ENCODE results near the gene FLT1. TPM values are rescaled to one million over a fixed set of nuclear protein-coding genes. Genes with fewer than 3 reads are reported as not detected.

Gene FLT1, protein sequence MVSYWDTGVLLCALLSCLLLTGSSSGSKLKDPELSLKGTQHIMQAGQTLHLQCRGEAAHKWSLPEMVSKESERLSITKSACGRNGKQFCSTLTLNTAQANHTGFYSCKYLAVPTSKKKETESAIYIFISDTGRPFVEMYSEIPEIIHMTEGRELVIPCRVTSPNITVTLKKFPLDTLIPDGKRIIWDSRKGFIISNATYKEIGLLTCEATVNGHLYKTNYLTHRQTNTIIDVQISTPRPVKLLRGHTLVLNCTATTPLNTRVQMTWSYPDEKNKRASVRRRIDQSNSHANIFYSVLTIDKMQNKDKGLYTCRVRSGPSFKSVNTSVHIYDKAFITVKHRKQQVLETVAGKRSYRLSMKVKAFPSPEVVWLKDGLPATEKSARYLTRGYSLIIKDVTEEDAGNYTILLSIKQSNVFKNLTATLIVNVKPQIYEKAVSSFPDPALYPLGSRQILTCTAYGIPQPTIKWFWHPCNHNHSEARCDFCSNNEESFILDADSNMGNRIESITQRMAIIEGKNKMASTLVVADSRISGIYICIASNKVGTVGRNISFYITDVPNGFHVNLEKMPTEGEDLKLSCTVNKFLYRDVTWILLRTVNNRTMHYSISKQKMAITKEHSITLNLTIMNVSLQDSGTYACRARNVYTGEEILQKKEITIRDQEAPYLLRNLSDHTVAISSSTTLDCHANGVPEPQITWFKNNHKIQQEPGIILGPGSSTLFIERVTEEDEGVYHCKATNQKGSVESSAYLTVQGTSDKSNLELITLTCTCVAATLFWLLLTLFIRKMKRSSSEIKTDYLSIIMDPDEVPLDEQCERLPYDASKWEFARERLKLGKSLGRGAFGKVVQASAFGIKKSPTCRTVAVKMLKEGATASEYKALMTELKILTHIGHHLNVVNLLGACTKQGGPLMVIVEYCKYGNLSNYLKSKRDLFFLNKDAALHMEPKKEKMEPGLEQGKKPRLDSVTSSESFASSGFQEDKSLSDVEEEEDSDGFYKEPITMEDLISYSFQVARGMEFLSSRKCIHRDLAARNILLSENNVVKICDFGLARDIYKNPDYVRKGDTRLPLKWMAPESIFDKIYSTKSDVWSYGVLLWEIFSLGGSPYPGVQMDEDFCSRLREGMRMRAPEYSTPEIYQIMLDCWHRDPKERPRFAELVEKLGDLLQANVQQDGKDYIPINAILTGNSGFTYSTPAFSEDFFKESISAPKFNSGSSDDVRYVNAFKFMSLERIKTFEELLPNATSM (N-terminal part only)
- 10 to 100 TPM in 1 of 3 donors, 1 to 10 TPM in 2; 6.3 to 31.8 (median 6.6) TPM for polyA plus RNA-seq

DNA sequence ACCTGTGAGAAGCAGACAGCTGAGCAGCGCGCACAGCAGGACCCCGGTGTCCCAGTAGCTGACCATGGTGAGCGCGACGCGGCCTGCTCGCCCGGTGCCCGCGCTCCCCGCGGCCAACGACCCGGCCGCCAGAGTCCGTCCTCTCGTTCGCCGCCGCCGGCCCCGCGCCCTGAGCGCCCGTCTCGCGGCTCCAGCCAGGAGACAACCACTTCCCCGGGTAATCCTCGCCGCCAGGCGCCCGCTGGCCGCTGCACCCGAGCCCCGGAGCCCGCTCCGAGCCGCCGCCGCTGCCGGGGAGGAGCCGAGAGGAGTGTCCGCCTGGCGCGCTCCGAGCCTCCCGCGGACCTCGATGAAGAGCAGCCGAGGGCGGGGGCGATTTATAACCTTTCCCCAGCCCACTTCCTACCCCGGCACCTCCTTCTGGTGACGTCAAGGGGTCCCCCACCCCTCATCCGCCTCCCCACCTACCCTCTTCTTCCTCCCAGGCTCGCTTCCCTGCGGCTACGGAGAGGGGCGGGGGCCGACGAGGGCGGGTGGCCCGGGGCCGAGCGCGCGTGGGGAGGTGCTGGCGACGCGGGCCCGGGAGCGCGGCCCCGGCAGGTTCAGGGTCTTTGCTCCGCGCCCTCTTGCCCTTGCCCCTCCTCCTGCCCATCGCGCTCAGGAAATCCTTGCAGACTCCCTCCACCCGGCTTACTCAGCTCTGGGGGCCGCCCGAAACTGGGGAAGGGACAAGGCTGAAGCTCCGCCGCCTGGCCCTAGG is at the start of gene FLT1:
FLT1 (minus strand) TSS at position 351 of the 760 bp plus-strand sequence; CDS start at position 66, 285 bp downstream.
- 0 to 1% (median 0%) methylated on average over 64 to 84 of the region's 84 CpGs for WGBS, 3 donors
- no peak within 1 kb of the TSS for H3K27ac ChIP-seq (ENCODE audit: low read depth, low read length)

GRCh38 chr13:28544026-28544425 is 49.1 kb upstream of the FLT1 start:
- H3K27ac ChIP-seq (ENCODE audit: low read depth, low read length): no peak overlapping the region
- WGBS, 3 donors: 79 to 85% (median 82%) methylated on average over 1 of the region's 1 CpG

- WGBS, 3 donors: 84 to 95% (median 92%) methylated on average over 4 of the region's 4 CpGs
- H3K27ac ChIP-seq (ENCODE audit: low read depth, low read length): no peak overlapping the region
Measured at GRCh38 chr13:28542804-28543203, 47.9 kb upstream of the FLT1 start.

- H3K27ac ChIP-seq (ENCODE audit: low read depth, low read length): no peak overlapping the region
- 75 to 87% (median 77%) methylated on average over 2 of the region's 2 CpGs for WGBS, 3 donors
Measured at GRCh38 chr13:28541966-28542365, 47.0 kb upstream of the FLT1 start.

DNA sequence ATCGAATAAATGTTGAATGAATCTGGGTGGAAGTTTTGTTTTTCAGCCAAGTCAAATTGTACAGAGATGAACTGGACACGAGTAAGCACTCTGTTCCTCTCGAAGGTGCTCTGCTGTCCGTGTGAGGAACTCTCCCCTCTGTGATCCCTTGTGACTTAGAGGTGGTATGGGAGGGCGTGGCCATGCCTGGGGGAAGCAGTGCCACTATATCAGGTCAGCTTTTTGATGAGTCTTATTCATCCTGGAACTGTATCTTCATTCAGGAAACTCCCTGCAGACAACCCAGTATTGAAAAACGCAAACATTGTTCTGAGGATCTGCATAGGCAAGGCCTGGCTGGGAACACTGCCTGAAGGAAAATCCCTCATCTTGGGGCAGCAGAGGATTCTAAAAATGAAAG is 45.7 kb upstream of the FLT1 start:
- no peak overlapping the region for H3K27ac ChIP-seq (ENCODE audit: low read depth, low read length)
- WGBS, 3 donors: 61 to 65% (median 65%) methylated on average over 6 of the region's 6 CpGs

DNA sequence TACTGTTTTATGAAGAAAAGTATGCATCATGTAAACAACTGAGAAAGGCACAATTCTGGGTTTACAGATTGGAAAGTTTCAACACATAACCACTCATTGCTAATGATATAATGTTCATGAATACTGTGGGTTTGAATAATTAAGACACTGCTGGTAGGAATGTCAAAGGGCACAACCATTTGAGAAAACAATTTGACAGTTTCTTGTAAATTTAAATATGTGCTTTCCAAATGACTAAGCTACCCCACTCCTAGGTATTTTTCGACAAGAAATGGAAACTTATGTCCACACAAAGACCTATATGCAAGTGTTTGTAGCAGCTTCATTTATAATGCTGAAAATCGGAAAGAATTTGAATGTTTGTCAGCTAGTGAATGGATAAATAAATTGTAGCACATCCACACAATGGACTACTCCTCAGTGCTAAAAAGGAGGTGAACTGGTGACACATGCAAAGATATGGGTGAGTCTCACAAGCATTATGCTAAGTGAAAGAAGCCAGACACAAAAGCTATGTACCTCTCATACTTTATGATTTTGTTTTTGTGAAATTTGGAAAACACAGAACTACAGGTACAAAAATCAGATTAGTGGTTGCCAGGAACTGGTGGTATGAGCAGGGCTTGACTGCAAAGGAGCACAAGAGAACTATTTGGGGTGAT is 44.8 kb upstream of the FLT1 start:
- WGBS, 3 donors: 80 to 88% (median 83%) methylated on average over 2 of the region's 2 CpGs
- no peak overlapping the region for H3K27ac ChIP-seq (ENCODE audit: low read depth, low read length)

DNA sequence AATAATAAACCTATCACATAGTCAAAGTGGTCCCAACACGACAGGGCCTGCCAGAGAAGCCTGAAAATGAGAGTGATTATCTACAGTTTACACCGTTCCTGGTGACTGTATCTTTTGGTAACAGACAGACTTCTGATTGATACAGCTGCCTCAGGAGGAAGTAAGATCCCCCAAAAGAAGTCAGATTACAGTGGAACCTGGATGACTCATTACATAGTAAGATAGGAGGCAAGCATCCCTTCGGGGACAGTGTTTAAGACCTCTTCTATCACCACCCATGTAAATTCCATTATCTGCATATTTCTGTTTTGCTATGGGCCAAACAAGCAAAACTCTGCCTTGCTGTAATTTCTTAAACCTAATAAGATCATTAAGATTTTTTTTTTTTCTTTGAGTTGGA is 44.0 kb upstream of the FLT1 start:
- whole genome bisulfite sequencing, 3 donors: 57 to 76% (median 66%) methylated on average over 3 of the region's 3 CpGs
- no peak overlapping the region for H3K27ac ChIP-seq (ENCODE audit: low read depth, low read length)

DNA sequence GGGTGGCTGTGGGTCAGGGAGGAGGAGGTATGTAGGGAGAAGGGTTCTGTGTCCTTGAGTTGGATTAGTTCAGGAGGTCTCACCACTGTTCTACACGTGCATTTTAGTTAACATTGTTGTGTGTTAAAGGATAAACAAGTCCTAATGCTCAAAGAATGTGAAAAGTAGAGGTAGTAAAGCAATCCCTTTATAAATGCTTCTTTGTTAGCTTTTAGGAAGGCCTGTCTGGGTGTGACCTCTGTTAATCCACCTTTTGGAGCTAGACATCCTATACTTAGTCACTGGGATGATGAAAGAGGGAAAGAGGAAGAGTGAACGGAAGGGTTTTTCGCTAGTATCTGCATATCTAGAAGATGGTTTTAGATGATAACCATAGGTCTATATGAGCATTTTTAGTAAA is 42.2 kb upstream of the FLT1 start:
- WGBS, 3 donors: 40 to 64% (median 51%) methylated on average over 3 of the region's 3 CpGs
- no peak overlapping the region for H3K27ac ChIP-seq (ENCODE audit: low read depth, low read length)

GRCh38 chr13:28536371-28536770 is 41.4 kb upstream of the FLT1 start:
- 74 to 86% (median 85%) methylated on average over 3 of the region's 3 CpGs for WGBS, 3 donors
- no peak overlapping the region for H3K27ac ChIP-seq (ENCODE audit: low read depth, low read length)

DNA sequence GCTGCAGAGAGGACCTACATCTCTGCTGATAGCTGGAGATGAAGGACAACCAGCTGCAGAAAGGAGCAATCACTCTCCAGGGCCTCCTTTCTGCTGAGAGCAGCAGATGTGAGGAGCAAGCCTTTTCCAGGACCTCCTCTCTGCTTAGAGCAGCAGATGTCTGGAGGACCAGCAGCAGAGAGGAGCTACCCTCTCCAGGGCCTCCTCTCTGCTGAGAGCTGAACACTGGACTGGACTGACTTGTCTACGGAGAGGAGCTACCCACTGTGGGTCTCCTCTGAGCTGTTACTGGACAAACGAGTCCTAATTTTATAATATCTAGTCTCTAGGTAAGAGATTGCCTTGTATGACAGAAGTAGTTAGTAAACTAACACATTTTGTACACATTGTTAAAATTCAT is 40.8 kb upstream of the FLT1 start:
- 69 to 91% (median 87%) methylated on average over 2 of the region's 2 CpGs for WGBS, 3 donors
- H3K27ac ChIP-seq (ENCODE audit: low read depth, low read length): no peak overlapping the region

- H3K27ac ChIP-seq (ENCODE audit: low read depth, low read length): no peak overlapping the region
- 82 to 96% (median 95%) methylated on average over 2 to 5 of the region's 5 CpGs for WGBS, 3 donors
Measured at GRCh38 chr13:28534801-28535200, 39.9 kb upstream of the FLT1 start.

DNA sequence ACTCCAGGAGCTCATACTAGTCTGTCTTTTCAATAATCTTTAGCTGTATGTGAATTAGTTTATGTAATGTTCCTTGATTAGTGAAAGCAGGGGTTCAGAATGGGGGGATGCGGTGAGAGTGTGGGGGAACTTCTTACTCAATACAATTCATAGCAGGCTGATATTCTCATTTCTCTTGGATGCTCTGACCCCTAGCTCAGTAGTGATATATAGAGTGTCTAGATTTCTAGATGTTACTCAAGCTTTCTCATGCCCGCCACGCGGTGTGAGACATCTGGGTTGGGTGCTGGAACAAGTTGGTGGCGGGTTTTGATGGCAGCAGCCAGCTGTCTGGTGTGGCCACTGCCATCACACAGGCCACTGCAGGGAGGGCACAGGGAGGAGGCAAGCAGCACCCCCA is 39.3 kb upstream of the FLT1 start:
- 69 to 71% (median 70%) methylated on average over 5 of the region's 5 CpGs for WGBS, 3 donors
- no peak overlapping the region for H3K27ac ChIP-seq (ENCODE audit: low read depth, low read length)

DNA sequence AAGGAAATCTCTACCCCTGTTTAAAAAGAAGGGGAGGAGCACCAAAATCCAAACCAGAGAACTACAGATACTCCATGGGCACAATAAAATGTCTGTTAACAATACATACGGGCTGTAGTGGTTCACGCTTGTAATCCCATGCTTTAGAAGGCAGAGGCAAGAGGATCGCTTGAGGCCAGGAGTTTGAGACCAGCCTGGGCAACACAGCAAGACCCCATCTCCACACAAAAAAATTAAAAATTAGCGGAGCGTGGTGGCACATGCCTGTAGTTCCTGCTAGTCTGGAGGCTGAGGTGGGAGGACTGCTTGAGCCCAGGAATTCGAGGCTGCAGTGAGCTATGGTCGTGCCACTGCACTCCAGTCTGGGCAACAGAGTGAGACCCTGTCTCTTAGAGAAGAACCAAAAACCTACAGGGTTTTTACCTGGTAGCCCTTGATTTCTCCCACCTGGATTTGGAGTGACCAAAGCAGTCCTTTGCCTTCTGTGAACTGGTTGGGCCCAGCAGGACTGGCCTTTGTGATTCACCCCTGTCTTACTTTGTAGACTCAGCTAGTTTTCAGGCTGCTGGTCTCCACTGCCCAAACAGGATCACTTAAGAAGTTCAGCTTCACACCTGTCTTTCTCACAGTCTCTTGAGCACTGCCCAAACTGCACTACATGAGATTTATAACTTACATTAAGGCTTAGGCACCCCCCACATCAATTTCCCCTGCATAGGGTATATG is 38.7 kb upstream of the FLT1 start:
- WGBS, 3 donors: 86 to 96% (median 90%) methylated on average over 7 of the region's 7 CpGs
- H3K27ac ChIP-seq (ENCODE audit: low read depth, low read length): no peak overlapping the region

GRCh38 chr13:28533125-28533436 is 38.2 kb upstream of the FLT1 start:
- no peak overlapping the region for H3K27ac ChIP-seq (ENCODE audit: low read depth, low read length)
- 9 to 18% (median 16%) methylated on average over 10 of the region's 10 CpGs for WGBS, 3 donors

DNA sequence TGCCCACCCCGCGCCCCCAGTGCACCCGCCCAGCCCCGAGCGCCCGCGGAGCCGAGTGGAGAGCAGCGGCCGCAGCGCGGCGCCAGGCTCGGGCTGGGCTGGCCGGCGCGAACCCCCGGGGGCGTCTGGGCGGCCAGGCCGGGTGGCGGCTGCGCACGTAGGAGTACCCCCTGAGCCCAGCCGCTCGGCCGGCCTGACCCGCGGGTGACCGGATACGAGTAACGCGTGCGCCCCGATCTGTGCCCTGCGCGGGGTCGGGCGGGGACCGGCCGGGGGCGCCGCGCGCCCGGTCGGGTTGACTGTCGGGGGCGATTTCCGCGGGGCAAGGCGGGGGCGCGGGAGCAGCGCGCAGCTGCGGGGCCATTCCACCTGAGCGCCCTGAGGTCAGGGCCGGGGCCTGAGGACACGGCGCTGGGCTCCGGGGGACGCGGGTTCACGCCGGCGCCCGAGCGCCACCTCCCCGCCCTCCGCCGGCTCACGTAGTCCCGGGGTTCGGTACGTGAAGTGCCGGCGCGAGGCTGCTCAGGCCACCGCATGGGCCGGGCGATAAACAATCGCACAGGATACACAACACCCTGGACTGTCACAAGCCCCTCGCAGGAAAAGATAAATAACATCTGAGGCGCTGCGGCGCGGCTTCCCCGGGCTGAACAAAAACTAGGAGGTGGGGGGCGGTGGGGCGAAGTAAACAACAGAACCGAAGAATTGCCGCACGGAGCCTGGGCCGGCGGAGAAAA is 37.6 kb upstream of the FLT1 start:
- 2% methylated on average over 63 to 96 of the region's 96 CpGs for WGBS, 3 donors
- H3K27ac ChIP-seq (ENCODE audit: low read depth, low read length): no peak overlapping the region

DNA sequence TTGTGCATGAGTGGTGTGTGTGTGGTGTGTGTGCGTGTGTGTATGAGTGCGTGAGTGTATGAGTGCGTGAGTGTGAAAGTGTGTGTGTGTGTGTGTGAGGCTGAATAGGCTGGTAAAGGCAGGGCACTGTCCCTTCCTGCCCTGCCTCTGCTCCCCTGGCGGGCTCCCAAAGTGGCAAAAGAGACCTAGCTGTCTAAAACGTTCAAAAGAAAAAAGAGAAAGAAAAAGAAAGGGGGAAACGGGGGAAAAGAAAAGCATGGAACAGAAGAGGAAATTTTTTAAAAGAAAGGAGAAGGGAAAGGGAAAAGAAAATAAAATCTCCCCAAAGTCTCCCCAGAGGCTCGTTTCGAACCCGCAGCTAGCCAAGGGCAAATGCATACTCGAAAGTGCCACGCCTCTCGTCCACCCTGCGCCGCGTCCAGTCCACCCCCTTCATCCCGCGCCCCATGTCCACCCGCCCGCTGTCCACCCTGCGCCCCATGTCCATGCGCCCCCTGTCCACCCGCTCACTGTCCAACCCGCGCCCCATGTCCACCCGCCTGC is 37.0 kb upstream of the FLT1 start:
- 5 to 19% (median 6%) methylated on average over 9 to 25 of the region's 25 CpGs for WGBS, 3 donors
- H3K27ac ChIP-seq (ENCODE audit: low read depth, low read length): no peak overlapping the region

Measured in adipose tissue (tissue), 3 donors.